ENCODE data around the gene SMCP. TPM values are rescaled to one million over a fixed set of nuclear protein-coding genes. Genes with fewer than 3 reads are reported as not detected.
A peak's percentile ranks its signal among the peaks of the same experiment; 100 is the strongest.

Gene SMCP
- total RNA-seq, 6 donors from 2014 or later = not detected

- Histone ChIP-seq H3K4me3 (no peak overlapping the region), H3K27me3 (no peaks in the 10 kb centered on the region), H3K9me3 (no peaks in the 10 kb centered on the region), H3K36me3 (no peaks in the 10 kb centered on the region), H3K4me1 (no peaks in the 10 kb centered on the region), H3K27ac (no peak overlapping the region)
- ATAC-seq (ENCODE audit: low FRiP score in 2 of 2) = no peak
- no peak for DNase-seq
- TF ChIP-seq POLR2AphosphoS5 (IDR thresholded peaks at IDR 0.05) (no peak), POLR2A (IDR thresholded peaks at IDR 0.05) (no peak), EP300 (IDR thresholded peaks at IDR 0.05) (no peak), CTCF (IDR thresholded peaks at IDR 0.05) (no peak)
- 78 to 80% methylated on average over 7 of the region's 7 CpGs for WGBS, 2 donors
These were observed 26.7 kb downstream of the SMCP start for GRCh38 chr1:152904688-152905440.

- Histone ChIP-seq H3K27me3 (no peaks in the 10 kb centered on the region), H3K27ac (no peak overlapping the region), H3K9me3 (no peaks in the 10 kb centered on the region), H3K4me1 (no peaks in the 10 kb centered on the region), H3K36me3 (no peaks in the 10 kb centered on the region), H3K4me3 (no peak overlapping the region)
- 63 to 66% methylated on average over 5 of the region's 5 CpGs for WGBS, 2 donors
- TF ChIP-seq POLR2A (IDR thresholded peaks at IDR 0.05) (no peak), POLR2AphosphoS5 (IDR thresholded peaks at IDR 0.05) (no peak), CTCF (IDR thresholded peaks at IDR 0.05) (no peak), EP300 (IDR thresholded peaks at IDR 0.05) (no peak)
- no peak for DNase-seq
- ATAC-seq (ENCODE audit: low FRiP score in 2 of 2) = peak in 1 of 2 donors; percentile 86
These were observed 28.0 kb downstream of the SMCP start for GRCh38 chr1:152906023-152906565.

- Histone ChIP-seq H3K36me3 (no peaks in the 10 kb centered on the region), H3K4me3 (no peak within 1 kb of the TSS), H3K4me1 (no peaks in the 10 kb centered on the region), H3K9me3 (no peaks in the 10 kb centered on the region), H3K27ac (no peak within 1 kb of the TSS), H3K27me3 (no peaks in the 10 kb centered on the region)
- no peak for ATAC-seq (ENCODE audit: low FRiP score in 2 of 2)
- DNase-seq = peak in 1 of 2 donors; percentile 62
- no peak for TF ChIP-seq POLR2AphosphoS5 (IDR thresholded peaks at IDR 0.05)
- 67 to 74% methylated on average over 4 of the region's 4 CpGs for WGBS, 2 donors
These were observed 29.8 kb downstream of the SMCP start, which contains the start of gene IVL for GRCh38 chr1:152907686-152908601. Gene IVL, plus strand, starts transcription at chr1:152908546. Its CDS starts 1,252 bp downstream, at chr1:152909798.

GRCh38 chr1:152909206-152909605 is 31.1 kb downstream of the SMCP start:
- Histone ChIP-seq H3K9me3 (no peaks in the 10 kb centered on the region), H3K36me3 (no peaks in the 10 kb centered on the region), H3K4me3 (no peak overlapping the region), H3K27me3 (no peaks in the 10 kb centered on the region), H3K27ac (no peak overlapping the region), H3K4me1 (no peaks in the 10 kb centered on the region)
- DNase-seq = no peak
- WGBS, 2 donors = 87 to 89% methylated on average over 3 of the region's 3 CpGs
- no peak for ATAC-seq (ENCODE audit: low FRiP score in 2 of 2)
- TF ChIP-seq POLR2AphosphoS5 (IDR thresholded peaks at IDR 0.05) = no peak
- TF ChIP-seq CTCF (IDR thresholded peaks at IDR 0.05) = no peak
- TF ChIP-seq EP300 (IDR thresholded peaks at IDR 0.05) = no peak
- TF ChIP-seq POLR2A (IDR thresholded peaks at IDR 0.05) = no peak

- ATAC-seq (ENCODE audit: low FRiP score in 2 of 2) = peak in 1 of 2 donors; percentile 19
- Histone ChIP-seq H3K27ac (no peak overlapping the region), H3K4me1 (no peaks in the 10 kb centered on the region), H3K9me3 (no peaks in the 10 kb centered on the region), H3K36me3 (no peaks in the 10 kb centered on the region), H3K4me3 (no peak overlapping the region), H3K27me3 (no peaks in the 10 kb centered on the region)
- TF ChIP-seq CTCF (IDR thresholded peaks at IDR 0.05) (no peak), POLR2AphosphoS5 (IDR thresholded peaks at IDR 0.05) (no peak), EP300 (IDR thresholded peaks at IDR 0.05) (no peak), POLR2A (IDR thresholded peaks at IDR 0.05) (no peak)
- 56 to 82% methylated on average over 1 of the region's 1 CpG for WGBS, 2 donors
- no peak for DNase-seq
These were observed 34.3 kb downstream of the SMCP start for GRCh38 chr1:152912471-152912870.
